Endometrium (tissue), 2 donors: ENCODE data around the gene CREB3L1.

Source experiments
- FAIRE-seq: peaks from 2 replicates; lab custom pipeline; 2012; peaks lifted over from hg19 to GRCh38; lab: Jason Lieb, UNC
- donor health status: control.
- donor health status: control.

Gene CREB3L1

DNA sequence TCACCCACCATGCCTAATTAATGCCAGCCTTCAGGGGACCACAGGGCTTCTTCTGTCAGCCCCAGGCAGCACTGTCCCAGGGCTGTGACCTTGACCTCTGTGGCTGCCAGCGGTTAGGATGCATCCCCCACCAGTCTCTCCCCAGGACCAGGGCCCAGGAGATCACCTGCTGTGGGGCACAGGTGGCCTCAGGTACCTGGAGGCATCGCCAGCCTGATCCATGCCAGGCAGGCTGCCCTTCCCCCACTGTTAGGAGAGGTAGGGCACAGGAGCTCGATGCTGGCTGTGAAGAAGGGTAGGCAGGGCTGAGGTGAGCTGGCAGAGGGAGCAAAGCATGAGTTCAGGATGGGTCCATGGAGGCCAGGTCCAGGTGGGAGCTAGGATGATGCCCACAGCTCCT is 87.3 kb downstream of the CREB3L1 start:
- FAIRE-seq: no peak

DNA sequence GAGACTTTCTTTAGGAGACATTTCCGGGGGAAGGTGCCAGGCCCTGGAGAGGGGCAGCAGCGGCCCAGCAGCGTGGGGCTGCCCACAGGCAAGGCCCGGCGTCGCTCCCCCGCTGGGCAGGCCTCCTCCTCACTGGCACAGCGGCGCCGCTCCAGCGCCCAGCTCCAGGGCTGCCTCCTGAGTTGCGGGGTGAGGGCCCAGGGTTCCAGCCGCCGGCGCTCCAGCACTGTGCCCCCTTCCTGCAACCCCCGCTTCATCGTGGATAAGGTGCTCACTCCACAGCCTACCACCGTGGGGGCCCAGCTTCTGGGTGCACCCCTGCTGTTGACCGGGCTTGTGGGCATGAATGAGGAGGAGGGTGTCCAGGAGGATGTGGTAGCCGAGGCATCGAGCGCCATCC is 88.8 kb downstream of the CREB3L1 start:
- FAIRE-seq: no peak

DNA sequence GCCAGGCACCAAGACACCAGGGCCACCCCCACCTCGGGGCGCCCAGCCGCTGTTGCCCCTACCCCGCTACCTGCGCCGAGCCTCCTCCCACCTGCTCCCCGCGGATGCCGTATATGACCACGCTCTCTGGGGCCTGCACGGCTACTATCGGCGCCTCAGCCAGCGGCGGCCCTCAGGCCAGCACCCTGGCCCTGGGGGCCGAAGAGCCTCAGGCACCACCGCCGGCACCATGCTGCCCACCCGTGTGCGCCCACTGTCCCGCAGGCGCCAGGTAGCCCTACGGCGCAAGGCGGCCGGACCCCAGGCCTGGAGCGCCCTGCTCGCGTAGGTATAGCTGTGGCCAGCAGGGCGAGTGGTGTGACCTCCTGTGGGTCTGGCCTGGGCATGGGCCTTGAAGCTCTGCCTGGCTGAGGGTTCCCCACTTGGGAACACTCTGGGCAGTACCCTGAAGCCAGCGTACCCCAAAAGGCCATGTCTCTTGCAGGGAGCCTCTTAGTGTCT is 89.2 kb downstream of the CREB3L1 start:
- FAIRE-seq: no peak

DNA sequence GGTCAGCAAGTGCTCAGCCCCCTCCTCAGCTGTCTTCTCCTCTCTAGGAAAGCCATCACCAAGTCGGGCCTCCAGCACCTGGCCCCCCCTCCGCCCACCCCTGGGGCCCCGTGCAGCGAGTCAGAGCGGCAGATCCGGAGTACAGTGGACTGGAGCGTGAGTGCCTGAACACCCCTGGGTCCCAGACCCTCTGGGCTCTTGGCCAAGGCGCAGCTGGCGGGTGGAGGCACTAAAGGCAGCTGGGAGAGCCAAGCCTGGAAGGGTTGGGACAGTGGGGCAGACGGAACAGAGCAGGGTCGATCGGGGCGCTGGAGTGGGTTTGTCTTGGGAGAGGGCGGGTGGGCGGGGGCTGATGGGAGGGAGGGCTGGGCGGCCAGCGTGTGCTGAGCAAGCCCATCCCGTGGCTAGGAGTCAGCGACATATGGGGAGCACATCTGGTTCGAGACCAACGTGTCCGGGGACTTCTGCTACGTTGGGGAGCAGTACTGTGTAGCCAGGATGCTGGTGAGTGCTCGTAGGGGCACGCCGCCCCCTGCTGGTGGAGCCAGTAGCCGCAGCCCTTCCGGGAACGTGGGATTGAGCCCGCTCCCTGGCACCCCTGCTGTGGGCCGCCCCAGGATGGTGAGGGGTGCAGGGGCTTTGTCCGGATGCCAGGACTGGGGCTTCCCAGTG is 89.9 kb downstream of the CREB3L1 start:
- FAIRE-seq: no peak

DNA sequence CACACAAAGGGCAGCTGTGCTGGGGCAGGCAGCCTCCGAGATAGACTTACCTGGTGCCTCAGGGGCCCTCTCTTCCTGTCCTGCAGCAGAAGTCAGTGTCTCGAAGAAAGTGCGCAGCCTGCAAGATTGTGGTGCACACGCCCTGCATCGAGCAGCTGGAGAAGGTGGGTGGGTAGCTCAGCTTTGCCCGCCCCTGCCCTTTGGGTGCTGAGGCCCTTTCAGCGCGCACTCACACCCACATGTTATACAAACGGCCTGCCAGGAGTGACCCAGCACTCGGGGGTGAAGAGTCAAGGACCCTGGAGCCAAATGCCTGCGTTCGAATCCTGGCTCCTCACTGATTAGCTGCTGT is 90.4 kb downstream of the CREB3L1 start:
- FAIRE-seq: no peak

DNA sequence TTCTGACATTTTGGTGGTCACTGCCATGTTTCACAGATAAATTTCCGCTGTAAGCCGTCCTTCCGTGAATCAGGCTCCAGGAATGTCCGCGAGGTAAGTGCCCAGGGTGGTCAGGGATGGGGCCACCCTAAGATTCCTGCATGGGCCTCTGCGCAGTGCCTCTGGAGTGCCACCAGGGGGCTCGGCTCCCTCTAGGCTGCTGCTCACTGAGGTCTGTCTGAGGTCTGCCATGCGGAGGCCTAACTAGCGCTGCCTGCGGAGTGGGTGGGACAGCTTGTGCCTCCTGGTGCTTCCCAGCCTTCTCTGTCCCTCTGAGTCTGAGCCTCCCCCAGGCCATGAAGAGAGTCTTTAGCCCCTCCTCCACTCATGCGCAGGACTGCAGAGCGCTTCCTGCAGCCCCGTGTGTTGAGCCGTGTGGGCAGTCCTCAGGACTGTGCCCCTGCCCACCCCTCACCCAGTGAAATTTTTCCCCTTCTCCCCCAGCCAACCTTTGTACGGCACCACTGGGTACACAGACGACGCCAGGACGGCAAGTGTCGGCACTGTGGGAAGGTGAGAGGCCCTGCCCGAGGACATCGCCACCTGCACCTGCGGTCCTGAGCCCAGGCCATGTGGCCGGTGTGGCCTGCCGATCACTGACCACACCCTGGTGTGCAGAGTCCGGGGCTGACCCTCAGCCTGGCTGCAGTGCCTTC is 92.1 kb downstream of the CREB3L1 start:
- FAIRE-seq: no peak

DNA sequence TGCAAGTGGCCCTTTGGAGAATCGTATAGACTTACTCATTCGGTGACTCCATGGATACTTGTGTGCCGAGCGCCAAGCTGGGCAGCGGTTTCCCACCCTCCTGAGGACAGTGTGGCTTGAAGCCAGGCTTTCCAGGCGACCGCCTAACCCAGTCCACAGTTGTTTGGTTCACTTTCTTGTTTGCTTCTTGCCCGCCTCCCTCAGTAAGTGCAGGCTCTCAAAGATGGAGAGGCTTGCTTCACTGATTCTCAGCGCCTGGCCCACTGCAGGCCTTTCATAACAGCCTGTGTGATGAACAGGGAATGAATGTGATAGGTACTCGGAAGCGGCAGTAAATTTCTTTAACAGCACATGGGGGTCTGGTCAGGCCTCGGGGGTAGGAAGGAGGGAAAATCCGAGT is 92.8 kb downstream of the CREB3L1 start:
- no peak for FAIRE-seq
